ENCODE data around the gene NSUN2.

- TF ChIP-seq, protein P1, sequence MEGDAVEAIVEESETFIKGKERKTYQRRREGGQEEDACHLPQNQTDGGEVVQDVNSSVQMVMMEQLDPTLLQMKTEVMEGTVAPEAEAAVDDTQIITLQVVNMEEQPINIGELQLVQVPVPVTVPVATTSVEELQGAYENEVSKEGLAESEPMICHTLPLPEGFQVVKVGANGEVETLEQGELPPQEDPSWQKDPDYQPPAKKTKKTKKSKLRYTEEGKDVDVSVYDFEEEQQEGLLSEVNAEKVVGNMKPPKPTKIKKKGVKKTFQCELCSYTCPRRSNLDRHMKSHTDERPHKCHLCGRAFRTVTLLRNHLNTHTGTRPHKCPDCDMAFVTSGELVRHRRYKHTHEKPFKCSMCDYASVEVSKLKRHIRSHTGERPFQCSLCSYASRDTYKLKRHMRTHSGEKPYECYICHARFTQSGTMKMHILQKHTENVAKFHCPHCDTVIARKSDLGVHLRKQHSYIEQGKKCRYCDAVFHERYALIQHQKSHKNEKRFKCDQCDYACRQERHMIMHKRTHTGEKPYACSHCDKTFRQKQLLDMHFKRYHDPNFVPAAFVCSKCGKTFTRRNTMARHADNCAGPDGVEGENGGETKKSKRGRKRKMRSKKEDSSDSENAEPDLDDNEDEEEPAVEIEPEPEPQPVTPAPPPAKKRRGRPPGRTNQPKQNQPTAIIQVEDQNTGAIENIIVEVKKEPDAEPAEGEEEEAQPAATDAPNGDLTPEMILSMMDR (IDR thresholded peaks at IDR 0.05): no peak
- no peak for TF ChIP-seq POLR2A (IDR thresholded peaks at IDR 0.05)
Observed at GRCh38 chr5:6607559-6607936, 25.3 kb downstream of the NSUN2 start.

Data from uterus (tissue), 2 donors.